ENCODE measurements around the gene RYR3.

- TF ChIP-seq CTCF (IDR thresholded peaks at IDR 0.05; ENCODE audit: low read depth, low read length, poor library complexity, severe bottlenecking) (no peak), EZH2phosphoT487 (IDR thresholded peaks at IDR 0.05; ENCODE audit: borderline replicate concordance, low read length) (no peak)
Observed at GRCh38 chr15:33476908-33477307, 166.1 kb downstream of the RYR3 start.

Data from DOHH2 (cell line).